ENCODE data around the gene CSNK1G1.

DNA sequence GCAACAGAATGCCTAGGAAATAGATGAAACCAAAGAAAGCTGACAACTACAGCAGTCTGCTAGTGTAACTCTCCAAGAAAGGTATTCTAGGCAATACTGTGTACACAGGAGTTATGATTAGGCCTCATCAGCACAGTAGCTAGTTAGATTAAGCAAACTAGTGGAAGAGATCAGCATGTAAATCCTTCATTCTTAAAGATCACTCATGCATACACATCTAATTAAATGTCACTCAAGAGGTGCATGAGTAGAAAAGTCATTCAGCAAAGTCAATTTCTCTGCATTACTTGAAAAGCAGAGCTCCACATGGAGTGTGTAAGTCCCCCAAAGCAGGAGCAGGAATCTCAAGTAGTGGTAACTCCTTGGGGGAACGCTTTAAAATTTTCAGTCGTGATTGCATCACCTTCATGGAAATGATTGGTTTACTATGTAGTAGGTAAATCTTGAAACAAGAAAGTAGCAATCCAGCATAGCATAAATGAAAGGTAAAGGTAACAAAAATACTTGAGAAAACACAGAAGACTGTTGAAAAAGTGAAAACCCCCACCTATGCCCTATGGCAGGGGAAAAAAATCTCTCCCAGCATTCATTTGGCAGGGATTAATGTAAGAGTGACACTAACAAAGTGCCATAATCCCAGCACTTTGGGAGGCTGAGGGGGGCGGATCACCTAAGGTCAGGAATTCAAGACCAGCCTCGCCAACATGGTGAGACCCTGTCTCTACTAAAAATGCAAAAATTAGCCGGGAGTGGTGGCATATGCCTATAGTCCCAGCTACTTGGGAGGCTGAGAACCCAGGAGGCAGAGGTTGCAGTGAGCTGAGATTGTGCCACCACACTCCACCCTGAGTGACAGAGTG lies 163.8 kb downstream of the CSNK1G1 start:
- TF ChIP-seq EZH2 (IDR thresholded peaks at IDR 0.05; ENCODE audit: low read depth): no peak
- TF ChIP-seq, protein P1, sequence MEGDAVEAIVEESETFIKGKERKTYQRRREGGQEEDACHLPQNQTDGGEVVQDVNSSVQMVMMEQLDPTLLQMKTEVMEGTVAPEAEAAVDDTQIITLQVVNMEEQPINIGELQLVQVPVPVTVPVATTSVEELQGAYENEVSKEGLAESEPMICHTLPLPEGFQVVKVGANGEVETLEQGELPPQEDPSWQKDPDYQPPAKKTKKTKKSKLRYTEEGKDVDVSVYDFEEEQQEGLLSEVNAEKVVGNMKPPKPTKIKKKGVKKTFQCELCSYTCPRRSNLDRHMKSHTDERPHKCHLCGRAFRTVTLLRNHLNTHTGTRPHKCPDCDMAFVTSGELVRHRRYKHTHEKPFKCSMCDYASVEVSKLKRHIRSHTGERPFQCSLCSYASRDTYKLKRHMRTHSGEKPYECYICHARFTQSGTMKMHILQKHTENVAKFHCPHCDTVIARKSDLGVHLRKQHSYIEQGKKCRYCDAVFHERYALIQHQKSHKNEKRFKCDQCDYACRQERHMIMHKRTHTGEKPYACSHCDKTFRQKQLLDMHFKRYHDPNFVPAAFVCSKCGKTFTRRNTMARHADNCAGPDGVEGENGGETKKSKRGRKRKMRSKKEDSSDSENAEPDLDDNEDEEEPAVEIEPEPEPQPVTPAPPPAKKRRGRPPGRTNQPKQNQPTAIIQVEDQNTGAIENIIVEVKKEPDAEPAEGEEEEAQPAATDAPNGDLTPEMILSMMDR (conservative IDR thresholded peaks at IDR 0.05): no peak
